Bronchial epithelial cell (primary cell): Measurements from ENCODE around the gene NDEL1. TPM values are rescaled to one million over a fixed set of nuclear protein-coding genes. Genes with fewer than 3 reads are reported as not detected.

ENCODE experiments used
- DNase-seq: peaks from one replicate; pipeline ENCODE4 v3.0.0-alpha.2; 2010; ENCODE audit warnings: low read depth
- FAIRE-seq: peaks from 2 replicates; lab custom pipeline; 2011; peaks lifted over from hg19 to GRCh38; lab: Jason Lieb, UNC
- H3K27me3 ChIP-seq: 2 replicates; pipeline ENCODE4 v1.5.1; 2011; ENCODE audit warnings: low read length; ENCODE audit not compliant: control insufficient read depth, insufficient read depth
- H3K36me3 ChIP-seq: 2 replicates; pipeline ENCODE4 v1.5.1; 2011; ENCODE audit warnings: low read length; ENCODE audit not compliant: control insufficient read depth, insufficient read depth
- H3K4me3 ChIP-seq: 2 replicates; pipeline ENCODE4 v1.5.1; 2011; ENCODE audit warnings: mild to moderate bottlenecking, low read depth, low read length, control low read depth
- total RNA-seq: library from RNA; depleted of rRNA; stranded (reverse); fragments of >200 nt; gene quantifications from 2 replicates; pipeline ENCODE4 v1.2.1, GENCODE V29; 2014
- TF ChIP-seq, protein P1 (sequence below): IDR thresholded peaks from 2 replicates; pipeline ENCODE4 v1.5.1; 2011; ENCODE audit warnings: mild to moderate bottlenecking, moderate library complexity, low read length, control low read depth, inconsistent platforms; ENCODE audit not compliant: insufficient read depth, severe bottlenecking

Gene NDEL1
- total RNA-seq, 1 donor from 2014 or later, result 47.1 TPM

DNA sequence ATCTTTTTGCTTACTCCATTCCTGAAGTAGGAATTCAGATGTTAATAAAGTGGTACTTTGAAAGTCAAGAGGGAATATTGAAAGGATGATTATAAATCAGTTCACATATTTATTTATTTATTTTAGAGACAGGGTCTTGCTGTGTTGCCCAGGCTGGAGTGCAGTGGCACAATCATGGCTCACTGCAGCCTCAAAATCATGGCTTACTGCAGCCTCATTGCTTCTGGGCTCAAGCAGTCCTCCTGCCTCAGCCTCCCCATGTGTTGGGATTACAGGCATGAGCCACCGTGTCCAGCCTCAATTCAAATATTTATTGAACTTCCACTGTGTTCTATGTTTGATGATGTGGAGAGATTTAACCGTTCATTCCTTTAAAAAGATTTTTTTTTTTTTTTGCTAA lies 6.6 kb downstream of the NDEL1 start:
- no peaks in the 10 kb centered on the region for H3K27me3 ChIP-seq
- TF ChIP-seq, protein P1, sequence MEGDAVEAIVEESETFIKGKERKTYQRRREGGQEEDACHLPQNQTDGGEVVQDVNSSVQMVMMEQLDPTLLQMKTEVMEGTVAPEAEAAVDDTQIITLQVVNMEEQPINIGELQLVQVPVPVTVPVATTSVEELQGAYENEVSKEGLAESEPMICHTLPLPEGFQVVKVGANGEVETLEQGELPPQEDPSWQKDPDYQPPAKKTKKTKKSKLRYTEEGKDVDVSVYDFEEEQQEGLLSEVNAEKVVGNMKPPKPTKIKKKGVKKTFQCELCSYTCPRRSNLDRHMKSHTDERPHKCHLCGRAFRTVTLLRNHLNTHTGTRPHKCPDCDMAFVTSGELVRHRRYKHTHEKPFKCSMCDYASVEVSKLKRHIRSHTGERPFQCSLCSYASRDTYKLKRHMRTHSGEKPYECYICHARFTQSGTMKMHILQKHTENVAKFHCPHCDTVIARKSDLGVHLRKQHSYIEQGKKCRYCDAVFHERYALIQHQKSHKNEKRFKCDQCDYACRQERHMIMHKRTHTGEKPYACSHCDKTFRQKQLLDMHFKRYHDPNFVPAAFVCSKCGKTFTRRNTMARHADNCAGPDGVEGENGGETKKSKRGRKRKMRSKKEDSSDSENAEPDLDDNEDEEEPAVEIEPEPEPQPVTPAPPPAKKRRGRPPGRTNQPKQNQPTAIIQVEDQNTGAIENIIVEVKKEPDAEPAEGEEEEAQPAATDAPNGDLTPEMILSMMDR, result no peak
- no peak for DNase-seq
- no peak overlapping the region for H3K4me3 ChIP-seq
- no peak for FAIRE-seq
- peaks cover 13% of the 10 kb centered on the region for H3K36me3 ChIP-seq

DNA sequence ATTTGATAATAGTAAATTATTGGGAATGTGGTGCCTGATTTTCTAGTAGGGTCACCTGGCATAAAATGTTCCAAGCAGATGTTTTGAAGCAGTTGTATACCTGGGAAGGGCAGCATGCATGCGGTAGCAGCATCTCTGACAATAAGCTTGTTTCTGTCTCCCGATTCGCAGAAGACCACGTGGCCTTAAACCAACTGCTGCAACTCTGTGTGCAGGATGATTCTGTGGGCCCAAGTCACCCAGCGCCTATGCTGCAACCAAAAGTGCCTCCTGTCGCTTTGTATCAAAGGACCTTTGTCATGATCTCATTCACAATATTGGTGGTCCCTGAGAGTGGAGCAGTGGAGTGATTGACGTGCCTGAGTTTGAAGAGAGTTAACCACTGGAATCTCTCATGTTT lies 8.1 kb downstream of the NDEL1 start:
- H3K36me3 ChIP-seq, result peaks cover 12% of the 10 kb centered on the region
- TF ChIP-seq, protein P1, result no peak
- H3K27me3 ChIP-seq, result no peaks in the 10 kb centered on the region
- no peak for DNase-seq
- FAIRE-seq, result no peak
- no peak overlapping the region for H3K4me3 ChIP-seq

DNA sequence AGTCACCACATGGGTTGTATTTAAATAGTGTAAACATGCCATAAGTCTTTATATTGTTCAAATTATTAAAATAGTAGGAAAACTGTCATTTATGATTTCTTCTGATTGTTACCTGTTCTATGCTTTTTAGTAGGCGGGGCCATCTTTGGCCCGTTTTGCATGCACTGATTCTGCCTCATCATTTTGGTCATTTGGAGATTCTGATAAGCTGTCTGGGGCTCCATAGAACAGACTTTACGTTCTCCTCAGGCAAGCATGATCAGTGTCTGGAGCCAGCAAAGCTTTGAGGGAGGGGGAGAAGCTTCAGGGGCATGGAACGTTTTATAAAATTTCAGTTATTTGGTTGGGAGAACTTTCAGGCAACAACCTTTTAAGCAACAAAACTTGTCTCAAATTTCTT lies 8.8 kb downstream of the NDEL1 start:
- DNase-seq (no peak), FAIRE-seq (no peak)
- no peaks in the 10 kb centered on the region for H3K27me3 ChIP-seq
- TF ChIP-seq, protein P1, result no peak
- H3K4me3 ChIP-seq, result no peak overlapping the region
- H3K36me3 ChIP-seq, result peaks cover 12% of the 10 kb centered on the region

DNA sequence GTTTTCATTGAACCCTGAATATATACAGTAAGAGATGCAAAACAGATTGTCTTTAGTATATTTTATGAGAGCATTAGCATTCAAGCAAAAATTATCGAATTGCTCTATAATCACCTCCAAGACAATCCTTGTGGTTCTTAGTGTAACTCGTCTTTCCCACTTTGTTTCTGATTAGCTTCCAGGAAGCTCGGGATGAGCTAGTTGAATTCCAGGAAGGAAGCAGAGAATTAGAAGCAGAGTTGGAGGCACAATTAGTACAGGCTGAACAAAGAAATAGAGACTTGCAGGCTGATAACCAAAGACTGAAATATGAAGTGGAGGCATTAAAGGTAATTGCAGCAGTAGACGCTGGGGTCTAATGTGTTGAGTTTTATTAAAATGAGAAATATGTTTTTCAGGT lies 9.9 kb downstream of the NDEL1 start:
- H3K27me3 ChIP-seq, result no peaks in the 10 kb centered on the region
- FAIRE-seq (no peak), DNase-seq (no peak)
- TF ChIP-seq, protein P1, result no peak
- H3K36me3 ChIP-seq, result peaks cover 12% of the 10 kb centered on the region
- H3K4me3 ChIP-seq, result no peak overlapping the region

DNA sequence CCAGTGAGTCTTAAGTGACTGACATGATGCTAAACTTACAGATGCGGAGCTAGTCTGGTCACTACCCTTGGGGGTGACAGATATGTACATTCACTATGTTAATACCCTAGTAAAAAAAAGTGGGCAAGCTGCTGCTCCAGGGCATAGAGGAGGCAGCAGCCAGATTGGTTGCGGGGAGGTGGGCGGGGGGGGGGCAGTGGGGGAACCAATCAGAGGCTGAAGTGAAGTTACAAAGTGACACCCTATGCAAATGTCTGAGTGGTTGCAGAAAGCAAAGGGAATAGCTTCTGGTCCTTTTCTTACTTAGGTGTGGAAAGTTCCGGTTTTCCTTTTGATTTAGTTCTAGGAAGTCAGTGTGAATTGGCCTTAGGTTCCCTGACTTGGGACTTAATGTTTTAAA lies 12.1 kb downstream of the NDEL1 start:
- H3K36me3 ChIP-seq, result peaks cover 22% of the 10 kb centered on the region
- TF ChIP-seq, protein P1, result no peak
- H3K27me3 ChIP-seq, result no peaks in the 10 kb centered on the region
- no peak for FAIRE-seq
- no peak overlapping the region for H3K4me3 ChIP-seq
- no peak for DNase-seq

DNA sequence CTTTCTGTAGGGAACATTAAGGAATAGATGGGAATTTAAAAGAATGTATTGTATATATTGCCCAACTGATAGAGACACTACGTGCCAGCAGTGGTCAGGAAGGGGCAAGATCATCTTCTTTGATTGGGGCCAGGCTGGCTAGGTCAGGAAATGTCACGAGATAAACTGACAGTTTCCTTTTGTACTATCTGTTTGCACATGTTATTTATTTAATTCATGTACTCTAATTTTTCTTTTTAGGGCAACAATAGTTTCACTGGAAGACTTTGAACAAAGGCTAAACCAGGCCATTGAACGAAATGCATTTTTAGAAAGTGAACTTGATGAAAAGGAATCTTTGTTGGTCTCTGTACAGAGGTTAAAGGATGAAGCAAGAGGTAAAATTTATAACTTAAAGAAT lies 12.6 kb downstream of the NDEL1 start:
- no peak for FAIRE-seq
- Histone ChIP-seq H3K36me3 (peaks cover 24% of the 10 kb centered on the region), H3K4me3 (no peak overlapping the region), H3K27me3 (no peaks in the 10 kb centered on the region)
- TF ChIP-seq, protein P1, result no peak
- DNase-seq, result no peak
